NCI-H748 treated with DMSO at 0.1 percent for 48 hours (cell line): ENCODE data around the gene KRT81.
A peak's percentile ranks its signal among the peaks of the same experiment; 100 is the strongest.
"Not testable (repeated sequence)": the region's sequence is repeated elsewhere in the genome, so short reads cannot be mapped to it uniquely, and the experiment has no call there.

ENCODE experiments used
- DNase-seq: peaks from one replicate; lab custom pipeline; 2025; lab: John Stamatoyannopoulos, UW

The KRT81 gene

DNA sequence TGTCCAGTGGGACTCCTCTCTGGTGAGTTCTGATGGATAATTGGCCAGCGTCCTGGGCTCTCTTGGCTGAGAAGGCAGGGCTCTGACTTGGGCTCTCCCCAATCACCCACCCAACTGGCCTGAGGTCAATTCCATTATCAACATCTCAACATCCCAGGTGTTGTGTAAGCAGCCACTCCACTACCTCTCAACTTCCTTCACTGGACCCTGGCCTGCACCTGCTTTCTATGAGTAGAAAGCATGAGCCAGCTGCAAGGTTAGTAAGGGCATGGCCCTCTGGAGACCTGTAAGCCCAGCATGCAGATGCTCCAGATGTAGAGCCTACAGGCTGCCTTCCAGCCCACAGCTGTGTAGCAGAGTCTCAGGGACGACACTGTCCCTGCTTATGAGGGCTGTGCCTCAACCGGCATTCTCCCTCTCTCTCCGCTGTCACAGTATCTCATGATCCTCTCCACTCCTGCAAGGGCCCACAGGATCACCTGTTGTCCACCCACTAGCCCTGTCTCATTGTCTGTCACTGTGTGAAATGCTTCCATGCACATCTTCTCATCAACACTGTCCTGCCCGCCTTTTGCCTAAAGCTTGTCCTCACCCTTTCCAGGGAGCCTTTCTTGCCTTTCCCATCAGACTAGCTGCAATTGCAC lies 5.4 kb upstream of the KRT81 start:
- DNase-seq = no peak

DNA sequence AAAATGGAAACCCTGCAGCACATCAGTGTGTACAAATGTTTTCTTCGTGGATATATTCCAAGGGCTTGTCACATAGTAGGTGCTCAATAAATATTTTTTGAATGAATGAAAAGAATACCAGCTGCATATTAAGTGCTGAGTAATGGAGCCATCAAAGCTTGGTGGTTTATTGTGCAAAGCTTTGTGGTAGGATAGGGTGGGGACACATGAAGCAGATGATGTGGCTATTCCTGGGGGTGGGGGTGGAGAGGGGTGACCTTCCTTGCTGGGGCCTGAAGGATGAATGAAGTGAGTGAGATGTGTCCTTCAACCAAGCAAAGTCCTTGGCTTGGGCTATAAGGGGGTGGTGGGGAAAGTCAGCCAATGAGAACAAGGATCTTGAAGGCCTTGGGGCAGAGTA lies 4.3 kb upstream of the KRT81 start:
- DNase-seq = no peak

DNA sequence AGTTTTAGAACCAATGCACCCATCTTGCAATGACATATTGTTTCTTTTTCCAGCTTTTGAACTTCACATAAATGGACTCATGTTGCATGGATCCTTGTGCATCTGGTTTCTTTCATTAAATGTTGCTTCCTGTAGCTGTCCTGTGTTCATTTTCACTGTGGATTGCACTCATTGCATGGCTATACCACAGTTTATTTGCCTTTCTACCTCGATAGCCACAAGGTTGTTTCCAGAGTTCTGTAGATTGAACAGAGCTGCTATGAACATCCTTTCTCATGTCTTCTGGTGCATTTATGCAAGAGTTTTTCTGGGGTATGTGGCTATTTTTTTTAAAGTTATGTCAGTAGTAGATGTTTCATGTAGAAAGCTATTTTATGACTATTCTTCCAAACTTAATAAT lies 3.5 kb upstream of the KRT81 start:
- DNase-seq = no peak

DNA sequence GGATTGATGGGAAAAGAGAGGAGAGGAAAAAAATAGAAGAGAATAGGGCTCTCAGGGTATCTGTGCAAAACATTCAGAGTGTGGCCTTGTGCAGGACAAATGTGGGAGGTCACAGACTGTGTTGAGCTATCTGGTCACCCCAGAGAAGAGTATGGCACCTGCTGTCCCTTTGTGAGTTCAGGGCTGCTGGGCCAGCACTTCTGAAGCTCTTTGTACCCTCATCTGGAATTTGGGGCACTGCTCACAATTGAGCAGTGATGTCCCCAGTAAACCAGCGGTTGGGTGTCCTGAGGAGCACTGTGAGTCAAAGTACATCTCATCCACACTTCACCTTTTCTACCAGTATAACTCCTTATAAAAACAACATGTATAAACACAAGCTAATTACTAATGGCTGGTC lies 2.6 kb upstream of the KRT81 start:
- no peak for DNase-seq

DNA sequence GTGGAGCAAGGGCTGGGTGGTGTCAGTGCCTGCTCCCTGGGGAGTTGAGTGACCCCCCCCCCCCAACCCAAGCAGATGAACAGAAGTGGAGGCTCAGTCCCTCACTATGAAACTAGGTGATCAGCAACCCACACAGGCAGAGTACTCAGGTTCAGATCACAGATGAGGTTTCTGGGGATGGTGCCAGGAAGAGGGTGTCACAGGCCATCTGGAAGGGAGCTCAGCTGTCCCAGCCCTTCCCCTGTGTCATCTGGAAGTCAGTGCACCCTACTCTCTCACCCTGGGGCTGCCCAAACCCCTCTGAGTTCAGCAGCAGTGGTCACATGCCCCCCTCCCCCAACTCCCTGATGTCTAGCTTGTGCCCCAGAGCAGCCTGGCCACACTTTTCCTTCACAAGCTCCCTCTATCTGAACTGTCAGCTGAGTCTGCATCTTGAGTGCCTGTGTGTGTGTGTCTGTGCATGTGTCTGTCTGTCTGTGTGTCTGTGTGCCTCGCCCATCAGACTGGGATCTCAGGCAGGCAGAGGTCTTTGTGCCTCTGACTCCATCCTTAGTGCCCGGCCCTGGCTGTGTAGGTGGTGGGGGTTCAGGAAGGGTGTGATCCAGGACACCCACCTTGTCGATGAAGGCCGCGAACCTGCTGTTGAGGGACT lies 725 bp downstream of the KRT81 start:
- not testable (repeated sequence) for DNase-seq

DNA sequence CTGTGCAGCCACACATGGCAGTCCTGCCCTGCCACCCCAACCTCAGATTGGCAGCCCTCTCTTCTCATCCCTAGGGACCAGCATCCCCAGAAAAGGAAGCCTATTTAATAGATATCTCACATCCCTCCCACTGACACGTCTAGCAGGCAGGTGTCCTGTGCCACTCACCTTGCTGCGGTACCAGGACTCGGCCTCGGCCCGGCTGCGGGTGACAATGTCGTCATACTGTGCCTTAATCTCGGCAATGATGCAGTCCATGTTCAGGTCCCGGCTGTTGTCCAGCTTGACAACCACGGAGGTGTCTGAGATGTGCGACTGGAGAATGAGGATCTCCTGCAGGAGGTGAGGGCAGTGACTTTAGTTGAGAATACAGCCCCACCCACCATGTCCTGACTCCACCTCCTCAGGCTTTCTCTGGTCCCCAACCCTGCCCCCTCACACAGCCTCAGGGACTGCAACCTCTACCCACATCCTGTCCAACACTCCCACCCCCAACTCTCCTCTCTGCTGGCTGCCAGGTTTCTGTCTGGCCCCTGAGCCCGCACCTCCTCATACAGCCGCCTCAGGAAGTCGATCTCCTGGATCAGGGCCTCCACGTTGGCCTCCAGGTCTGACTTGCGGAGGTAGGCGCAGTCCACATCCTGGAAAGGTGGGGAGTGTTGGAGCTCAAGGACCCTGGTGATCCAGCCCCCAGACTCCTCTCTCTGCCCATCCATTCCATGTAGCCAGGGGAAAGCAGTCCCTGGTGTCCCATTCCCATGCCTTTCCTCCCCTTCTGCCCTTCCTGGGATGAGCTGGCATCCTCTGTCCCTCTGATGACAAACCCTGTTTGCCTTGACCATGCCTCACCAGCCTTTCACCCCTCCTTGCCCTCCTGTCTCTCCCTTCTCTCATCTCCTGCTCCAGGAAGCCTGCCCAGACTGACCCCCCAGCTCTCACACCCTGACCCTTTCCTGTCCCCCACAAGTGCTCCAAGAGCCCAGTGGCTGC lies 3.2 kb downstream of the KRT81 start:
- not testable (repeated sequence) for DNase-seq

DNA sequence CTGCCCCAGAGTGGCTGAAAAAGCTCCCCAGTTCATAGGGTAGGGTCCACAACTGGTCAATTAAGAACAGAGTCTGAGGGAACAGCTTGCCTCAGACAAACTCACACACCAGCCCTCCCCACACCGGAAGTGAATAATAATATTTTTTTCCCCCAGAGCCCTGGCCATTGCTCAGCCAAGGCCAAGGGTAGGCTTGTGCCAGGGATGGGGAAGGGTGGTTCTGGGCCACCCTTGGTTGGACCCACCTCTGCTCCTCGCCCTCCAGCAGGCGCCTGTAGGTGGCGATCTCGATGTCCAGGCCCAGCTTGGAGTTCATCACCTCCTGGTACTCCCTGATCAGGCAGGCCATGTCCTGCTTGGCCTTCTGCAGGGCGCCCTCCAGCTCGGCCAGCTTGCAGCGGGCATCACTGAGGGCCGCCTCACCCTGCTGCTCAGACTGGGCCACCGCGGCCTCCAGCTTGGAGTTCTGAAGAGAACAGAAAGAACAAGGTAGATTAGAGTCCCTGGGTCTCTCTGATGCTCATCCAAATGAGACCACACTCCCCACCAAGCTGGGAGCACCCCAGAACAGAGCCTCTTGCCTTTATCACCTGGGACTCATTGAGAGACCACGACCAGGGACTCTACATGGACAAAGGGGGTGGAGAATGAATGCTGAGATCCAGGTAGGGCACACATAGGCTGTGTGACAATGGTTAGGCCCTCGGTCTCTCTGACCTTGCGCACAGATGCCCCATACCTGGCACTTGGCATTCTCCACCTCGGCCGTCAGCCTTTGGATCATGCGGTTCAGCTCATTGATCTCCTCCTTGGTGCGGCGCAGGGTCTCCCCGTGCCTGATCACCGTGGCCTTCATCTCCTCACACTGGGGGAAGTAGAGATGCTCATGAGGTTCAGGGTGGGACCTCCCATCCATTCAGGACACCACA lies 4.2 kb downstream of the KRT81 start:
- not testable (repeated sequence) for DNase-seq

DNA sequence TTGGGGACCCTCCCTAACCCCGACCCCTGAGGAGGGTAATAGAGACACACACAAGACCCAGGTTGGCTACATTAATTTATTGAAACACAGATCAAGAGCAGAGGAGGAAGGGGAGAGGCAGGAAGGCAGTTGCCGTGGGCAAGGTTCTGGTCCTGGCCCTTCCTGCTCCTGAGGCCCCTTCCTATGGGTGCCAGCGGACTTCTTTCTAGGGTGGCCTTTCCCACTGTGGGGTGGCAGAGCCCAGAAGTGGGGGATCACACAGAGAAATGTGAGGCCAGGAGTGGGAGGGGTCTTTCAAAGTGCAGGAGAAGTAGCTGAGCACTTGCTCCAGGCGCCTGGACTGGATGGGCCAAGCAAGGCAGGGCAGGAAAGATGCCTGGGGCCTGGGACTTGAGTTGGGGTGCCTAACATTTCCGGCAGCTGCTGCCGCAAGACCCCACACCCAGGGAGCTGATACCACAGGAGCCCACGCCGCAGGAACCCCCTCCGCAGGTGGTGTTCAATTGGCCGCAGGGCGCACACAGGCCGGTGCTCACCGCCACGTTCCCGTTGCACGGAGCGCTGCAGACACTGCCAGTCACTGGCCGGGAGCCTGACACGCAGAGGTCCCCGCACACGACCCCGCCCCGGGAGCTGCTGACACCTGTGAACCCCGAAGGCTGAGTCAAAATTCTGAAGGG lies 5.3 kb downstream of the KRT81 start:
- DNase-seq = no peak

DNA sequence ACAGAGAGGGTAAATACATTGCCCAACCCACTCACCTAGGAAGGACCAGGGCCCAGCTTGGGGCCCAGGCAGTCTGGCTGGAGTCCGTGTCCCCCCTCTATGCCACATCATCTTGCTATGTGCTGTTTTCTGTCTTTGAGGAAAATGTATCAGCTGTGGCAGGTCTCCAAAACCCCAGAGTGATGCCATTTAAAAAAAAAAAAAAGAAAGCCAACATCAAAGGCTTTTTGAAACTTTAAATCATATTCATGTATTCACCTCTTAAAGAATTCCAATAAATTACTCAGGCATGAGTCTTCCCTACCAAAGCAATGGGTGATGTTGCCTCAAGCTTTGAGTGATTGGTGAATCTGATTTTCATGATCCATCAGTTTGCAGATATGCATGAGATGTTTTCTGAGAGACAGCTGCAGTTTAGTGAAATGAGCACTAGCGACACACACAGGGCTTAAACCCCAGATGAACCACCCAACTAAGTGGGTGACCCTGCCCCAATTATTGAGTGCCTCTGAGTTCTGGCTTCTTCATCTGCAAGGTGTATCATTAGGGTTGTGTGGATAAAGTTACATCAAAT lies 6.1 kb downstream of the KRT81 start:
- no peak for DNase-seq

DNA sequence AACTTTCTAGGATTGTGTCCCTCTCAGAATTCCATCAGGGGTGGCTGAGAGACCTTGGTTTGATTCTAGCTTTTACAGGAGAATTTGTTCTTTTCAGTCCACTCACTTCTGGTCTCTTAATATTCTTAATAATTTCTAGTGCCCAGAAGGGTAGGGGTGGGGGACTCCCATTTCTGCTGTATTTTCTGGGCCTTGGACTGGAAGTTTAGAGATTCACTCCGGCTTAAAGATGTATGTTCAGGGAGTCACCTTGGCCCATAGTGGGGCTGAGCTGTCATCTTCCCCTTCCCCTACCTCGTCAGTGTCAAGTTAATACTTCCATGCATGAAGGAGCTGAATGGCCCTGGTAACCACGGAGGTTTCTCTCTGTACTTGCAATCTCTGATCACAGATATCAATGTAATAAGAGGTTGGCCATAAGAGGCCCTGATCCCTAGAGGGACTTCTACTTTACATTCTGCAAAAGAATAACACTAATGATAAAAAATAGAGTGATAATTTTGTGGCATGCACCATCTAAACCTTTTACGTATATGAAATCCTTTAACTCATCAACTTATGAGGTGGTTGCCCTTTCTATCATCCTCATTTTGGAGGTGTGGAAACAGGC lies 6.7 kb downstream of the KRT81 start:
- DNase-seq = no peak

DNA sequence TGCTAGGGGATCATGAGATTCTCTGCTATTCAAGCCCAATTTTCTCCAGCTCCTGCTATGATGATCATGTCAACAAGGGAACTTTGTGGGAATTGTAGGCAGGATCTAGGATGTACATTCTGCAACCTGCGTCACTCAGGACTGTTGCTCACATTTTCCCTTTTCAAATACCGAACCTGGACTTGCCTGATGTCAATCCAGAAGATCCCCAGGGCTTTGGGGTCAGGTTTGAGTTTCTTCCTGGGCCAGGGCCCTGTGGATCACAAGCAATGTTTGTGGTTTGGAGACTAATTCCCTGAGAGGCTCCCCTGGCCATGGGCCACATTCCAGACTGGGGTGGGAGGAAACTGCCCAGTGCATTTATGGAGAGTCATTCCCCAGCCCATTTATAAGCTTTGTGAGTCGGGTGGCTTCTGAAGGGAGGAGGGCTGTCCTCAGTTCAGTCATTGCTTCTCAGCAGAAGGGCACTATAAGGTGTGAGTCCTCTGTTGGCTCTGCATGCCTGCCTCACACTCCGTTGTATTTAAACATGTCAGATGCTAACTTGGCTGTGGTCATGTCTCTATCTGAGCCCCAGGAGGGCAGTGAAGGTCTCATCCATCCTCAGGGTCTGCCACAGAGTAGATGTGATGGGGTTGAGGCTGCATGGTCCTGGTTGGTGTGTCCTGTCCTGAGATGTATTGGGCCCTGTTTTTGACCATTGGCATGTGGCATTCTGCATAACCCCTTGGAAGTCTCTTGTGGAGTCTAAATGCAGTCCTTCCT lies 10.4 kb downstream of the KRT81 start:
- DNase-seq = no peak

DNA sequence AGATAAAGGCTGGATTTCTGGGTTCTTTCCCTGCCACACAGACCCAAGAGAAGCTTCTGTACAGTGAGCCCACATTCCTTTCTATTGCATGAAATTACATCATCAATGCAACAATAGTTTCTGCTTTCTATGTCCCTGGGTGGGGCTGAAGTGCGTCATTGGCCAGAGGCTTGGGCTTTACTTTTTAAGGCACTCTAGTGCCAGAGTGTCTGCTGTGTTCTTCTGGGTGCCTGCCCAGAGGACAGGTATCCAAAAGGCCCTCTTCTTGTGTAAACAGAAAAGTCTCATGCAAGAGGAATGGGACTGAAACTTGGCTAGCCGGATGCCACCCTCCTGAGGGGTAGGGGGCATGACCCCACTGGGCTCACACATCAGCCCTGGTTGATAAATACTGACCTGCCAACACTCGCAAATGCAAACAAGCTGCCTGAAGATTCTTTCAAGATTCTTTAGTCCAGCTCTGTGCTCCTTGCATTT lies 11.0 kb downstream of the KRT81 start:
- DNase-seq = no peak

DNA sequence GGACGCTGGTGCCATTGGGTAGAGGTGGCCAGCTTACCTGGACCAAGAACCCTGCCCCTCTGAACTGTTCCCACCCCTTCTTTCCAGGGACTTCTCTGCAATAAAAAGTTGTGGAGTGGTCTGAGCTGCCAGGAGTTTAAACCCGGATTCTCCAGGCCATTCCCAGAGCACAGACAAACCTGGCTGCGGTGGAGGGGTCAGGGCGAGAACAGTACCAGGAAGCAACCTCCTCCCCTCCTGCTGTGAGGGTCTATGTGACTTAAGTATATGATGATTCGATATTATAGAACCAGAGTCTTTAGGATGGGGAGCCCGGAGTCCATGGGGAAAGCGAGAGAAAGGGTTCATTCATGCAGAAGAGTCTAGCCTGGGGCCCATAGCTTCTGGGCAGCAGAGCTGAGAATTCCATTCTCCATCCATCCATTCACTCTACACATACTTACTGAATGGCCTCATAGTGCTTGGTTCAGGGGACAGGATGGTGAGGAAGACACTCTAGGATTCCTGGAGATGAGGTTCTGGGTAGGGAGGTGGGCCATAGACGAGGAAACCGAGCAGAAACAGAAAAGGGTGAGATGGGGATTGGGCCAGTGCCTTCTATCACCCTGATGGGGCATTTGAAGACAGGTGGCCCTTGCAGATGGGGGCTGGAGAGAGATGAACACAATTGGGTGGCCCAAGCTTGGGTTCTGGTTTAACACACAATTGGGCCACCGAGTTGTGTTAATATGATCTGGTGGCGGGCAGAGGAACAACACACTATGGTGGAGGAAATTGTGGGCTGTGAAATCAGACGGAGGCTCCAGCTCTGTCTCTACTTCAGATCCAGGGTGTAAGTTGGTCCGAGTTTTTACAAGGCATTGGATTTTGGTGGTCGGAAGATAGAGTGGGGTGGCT lies 11.7 kb downstream of the KRT81 start:
- no peak for DNase-seq

DNA sequence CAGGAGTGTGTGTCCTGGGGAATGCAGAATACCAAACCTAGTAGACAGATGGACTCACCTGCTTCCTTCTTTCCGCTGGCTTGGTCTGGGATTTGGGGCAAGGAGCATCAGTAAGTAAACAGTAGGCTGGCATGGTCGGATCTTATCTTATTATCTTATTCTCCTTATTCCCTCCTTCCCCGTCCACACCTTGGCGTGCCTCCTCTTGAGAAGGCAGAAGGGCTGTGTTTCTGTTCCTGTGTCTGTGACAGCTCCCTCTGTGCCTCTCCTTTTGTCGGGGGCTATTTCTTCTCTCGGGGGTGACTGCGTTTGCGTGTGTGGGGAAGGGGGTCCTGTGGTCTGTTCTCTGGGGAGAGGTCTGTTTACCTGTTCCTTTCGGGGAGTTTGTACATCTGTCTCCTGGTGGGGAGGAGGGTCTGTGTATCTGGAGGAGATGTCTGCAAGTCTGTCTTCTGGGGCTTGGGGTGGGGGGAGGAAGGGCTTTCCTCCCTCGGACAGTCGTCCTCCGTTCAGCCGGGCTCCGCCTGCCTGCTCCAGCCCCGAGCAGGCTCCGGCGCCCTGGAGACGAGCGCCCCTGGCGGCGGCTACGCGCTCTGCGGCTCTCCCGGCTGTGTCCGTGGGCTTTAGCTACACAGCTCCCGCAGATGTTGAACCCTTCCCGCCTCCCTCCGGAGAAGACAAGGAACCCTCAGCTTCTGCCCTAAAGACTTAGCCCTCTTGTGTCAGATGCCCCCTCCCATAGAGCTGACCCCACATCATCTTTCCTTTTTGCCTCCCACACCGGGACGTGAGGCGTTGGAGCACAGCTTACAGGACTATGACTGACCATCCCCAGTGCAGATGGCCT lies 12.5 kb downstream of the KRT81 start:
- DNase-seq = peak; percentile 43

DNA sequence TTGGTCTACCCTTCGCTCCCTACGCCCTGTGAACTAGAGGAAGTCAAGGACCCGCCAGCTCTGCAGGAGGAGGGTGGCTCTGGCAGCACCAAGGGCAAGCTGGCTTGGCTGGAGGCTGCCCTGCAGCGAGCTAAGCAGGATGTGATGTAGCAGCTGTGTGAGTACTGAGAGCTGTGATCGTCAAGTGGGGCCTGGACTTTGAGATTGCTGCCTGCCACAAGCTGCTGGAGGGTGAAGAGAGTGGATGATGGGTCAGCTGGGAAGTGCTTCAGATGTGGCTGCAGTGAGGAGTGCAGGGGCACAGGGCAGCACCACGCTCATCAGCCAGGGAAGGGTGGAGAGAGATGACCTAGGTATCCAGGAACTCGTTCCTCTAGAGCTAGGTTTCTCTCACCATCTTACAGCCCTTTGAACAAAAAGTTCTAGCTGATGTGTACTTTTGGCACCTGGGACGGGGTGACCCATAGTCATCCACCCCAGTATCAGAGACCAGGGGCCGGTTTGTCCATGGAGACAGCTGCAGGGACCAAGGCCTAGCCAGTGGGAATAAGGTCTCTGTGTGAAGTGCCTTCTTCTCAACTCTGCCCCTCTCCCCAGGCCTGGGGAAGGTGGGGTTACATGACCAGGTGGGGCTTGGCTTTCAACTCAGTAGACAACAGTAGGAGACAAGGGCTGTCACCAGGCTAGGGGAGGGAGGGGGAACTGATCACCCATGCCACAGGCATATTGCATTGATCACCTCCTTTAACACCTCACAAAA lies 13.7 kb downstream of the KRT81 start:
- DNase-seq = no peak

DNA sequence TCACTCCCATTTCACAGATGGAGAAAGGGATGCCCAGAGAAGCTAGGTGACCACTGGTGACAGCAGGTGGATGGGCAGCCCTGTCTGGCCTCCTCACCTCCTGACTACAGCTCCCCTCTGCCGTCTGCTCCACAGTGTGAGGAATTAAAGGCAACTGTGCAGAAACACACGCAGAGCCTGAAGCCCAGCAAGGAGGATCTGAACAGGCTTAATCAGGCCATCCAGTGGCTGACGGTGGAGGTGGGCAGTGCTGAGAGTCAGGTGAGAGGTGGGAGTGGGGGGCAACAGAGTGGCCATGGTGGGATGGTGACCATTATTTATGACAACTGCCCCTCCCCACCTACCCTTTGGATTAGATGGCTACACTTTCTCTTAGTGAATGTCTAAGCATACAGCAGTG lies 15.6 kb downstream of the KRT81 start:
- DNase-seq = no peak
